GM18867 (cell line): ENCODE results near the gene NRL.

Experiments
- ATAC-seq: cut with Tn5 transposase; IDR thresholded peaks from one replicate; pipeline ENCODE4 v1.9.1; 2021; ENCODE audit warnings: mild to moderate bottlenecking, moderate library complexity; ENCODE audit not compliant: unreplicated experiment

NRL gene

GRCh38 chr14:24068711-24069410 is 45.9 kb downstream of the NRL start:
- ATAC-seq, result no peak

GRCh38 chr14:24067133-24068082 is 47.3 kb downstream of the NRL start:
- no peak for ATAC-seq

DNA sequence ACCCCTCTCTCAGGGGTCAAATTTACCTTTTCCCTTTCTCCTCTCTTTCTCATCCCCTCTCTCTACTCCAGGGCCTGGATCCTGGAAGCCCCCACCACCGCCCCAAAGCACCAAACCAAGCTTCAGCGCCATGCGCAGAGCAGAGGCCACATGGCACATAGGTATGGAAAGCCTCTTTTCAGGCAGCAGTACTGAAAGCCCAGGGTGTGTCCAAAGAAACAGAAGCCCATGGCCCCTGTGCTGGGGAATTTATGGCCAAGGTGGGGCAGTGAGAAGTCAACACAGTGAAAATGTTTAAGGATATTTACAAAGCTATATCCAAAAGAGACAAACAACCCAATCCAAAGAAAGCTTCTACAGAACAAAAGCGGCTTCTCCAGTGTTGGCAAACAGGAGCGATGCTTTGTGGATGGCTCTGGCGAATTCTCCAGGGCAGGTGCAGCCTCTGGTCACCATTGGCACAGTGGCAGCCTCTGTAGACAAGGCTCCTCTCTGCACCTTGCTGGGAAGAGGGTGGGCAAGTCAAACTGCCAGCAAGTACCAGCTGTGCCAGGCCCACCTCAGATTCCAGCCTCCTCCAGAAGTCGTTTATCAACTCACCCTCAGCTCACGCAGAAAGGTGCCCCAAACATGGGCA is 48.1 kb downstream of the NRL start:
- ATAC-seq, result no peak

- no peak for ATAC-seq
Measured at GRCh38 chr14:24065408-24065807, 49.3 kb downstream of the NRL start.

GRCh38 chr14:24064856-24065255 is 49.9 kb downstream of the NRL start:
- no peak for ATAC-seq

- no peak for ATAC-seq
Measured at GRCh38 chr14:24064091-24064795, 50.5 kb downstream of the NRL start.

DNA sequence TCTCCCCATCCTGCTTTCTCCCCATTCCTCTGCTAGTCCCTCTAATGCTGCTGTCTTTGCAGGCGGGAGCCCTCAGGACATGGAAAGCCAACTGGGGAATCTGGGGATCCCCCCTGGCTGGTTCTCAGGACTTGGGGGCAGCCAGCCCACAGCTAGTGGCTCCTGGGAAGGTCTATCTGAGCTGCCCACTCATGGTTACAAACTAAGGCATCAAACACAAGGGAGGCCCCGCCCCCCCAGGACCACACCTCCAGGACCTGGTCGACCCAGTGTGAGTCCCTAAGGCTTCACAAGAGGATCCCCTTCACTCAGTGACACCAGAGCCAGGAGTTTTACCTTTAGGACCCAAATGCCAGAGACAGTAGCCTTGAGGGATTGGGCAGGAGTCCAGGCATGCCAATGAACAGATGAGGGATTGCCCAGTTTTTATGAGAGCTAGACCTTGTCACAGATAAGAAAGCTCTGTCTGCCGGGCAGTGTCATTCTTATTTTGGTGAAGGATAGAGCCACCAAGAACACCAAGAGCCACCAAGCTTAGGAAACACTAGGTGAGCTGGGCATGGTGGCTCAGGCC is 51.4 kb downstream of the NRL start:
- no peak for ATAC-seq

- no peak for ATAC-seq
Measured at GRCh38 chr14:24062216-24062980, 52.4 kb downstream of the NRL start.

- no peak for ATAC-seq
Measured at GRCh38 chr14:24060984-24061913, 53.5 kb downstream of the NRL start.

DNA sequence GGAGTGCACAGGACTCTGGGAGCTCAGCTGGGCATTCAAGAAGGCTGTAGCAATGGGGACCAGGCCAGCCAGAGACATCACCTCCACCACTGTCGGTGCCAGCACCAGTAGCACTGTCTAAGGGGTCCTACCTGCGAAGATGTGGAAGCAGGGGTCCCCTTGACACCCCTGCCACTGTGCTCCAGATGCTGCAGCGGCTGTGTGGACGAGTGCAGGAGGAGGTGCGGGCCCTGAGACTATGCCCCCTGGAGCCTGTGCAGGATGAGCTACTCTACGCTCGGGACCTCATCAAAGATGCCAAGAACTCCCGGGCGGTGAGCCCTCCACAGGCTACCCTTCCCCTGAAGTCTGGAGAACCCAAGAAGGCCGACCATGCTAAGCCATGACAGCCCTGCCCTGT is 54.3 kb downstream of the NRL start:
- ATAC-seq, result no peak

DNA sequence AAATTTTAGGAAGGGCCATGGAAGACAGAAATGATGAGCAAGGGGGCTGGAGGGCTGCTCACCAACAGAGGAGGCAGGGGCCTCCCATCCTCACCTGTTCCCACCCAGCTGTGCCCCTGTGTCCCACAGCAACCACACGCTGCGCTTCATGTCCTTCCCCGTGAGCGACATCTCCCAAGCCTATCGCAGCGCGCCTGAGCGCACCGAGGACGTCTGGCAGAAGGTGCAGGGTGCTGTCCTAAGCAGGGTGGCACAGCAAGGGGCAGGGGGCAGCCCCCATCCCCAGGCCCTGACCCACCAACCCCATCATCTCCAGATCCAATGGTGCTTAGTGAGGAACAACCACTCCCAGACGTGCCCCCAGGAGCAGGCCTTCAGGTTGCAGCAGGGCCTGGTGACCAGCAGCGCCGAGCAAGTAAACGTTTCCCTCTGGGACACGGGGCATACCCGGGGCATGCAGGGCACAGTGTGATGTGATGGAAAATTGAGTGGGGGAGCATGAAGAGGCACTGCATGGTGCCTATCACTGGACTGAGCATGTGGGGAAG is 54.8 kb downstream of the NRL start:
- ATAC-seq, result no peak

GRCh38 chr14:24058951-24059475 is 55.7 kb downstream of the NRL start:
- no peak for ATAC-seq

GRCh38 chr14:24058260-24058950 is 56.3 kb downstream of the NRL start:
- ATAC-seq, result no peak

- ATAC-seq, result no peak
Measured at GRCh38 chr14:24057867-24058259, 56.9 kb downstream of the NRL start.

DNA sequence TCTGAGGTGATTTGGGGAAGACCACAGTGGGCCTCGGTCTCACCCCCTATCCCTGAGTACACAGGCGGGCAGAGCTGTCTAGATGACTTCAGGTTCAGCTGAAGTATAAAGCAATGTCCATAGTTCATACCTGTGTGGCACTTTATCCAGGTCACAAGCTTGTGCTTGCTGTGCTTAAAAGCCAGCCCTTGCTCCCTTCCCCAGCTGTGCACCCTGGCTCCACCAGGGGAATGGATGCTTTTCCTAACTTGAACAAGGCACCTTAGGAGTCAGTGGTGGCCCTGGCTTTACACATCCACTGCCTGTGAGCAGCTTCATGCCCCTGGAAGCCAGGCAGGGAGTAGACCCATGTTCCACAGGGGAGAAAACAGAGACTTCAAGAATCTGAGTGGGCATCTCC is 57.5 kb downstream of the NRL start:
- ATAC-seq, result no peak

DNA sequence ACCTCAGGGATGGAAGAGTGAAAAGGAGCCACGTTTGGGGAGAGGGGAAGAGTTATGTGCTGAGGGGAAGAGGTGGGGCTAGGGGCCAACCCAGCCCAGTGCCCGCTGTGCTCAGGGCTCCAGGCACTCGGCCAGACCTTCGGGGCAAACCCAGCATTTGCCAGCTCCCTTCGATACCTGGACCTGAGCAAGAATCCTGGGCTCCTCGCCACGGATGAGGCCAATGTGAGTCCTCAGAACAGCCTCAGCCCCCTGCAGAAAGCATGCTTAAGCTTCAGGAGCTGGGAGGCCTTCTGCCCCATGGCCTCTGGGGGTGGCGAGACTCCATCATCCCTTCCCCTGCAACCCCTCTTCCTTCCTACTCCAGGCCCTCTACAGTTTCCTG is 58.0 kb downstream of the NRL start:
- no peak for ATAC-seq

DNA sequence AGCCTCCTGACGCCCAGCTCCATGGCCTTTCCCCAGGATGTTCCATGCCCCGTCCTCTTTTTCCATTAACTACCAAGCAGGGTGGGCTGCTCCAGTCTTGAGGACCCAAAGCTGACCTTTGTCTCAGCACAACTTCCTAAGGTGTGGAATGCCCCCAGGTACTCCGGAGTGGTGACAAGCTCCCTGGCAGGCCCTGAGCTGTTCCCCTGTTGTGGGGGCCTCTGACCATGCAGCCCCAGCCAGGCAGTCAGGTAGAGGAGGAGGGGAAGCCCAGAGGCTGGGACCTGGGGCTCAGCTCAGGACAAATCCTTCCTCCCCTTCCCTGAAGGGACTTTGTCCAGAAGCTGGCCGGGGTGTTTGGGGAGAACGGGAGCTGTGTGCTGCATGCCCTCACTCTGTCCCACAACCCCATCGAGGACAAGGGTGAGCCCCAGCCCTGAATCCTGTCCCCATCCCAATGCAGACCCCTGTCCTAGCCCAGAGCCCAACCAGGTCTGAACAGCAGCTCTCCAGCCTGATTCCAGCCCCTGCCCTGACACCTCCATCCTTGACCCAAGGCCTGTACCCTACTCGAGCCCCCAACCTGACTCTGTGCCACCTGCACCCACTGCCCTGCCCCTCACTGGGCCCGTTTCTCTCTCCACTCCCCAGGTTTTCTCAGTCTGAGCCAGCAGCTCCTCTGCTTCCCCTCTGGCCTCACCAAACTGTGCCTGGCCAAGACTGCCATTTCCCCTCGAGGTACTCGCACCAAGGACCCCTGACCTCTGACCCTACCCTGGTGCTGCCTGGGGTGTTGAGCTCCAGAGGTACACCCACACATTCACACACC is 58.6 kb downstream of the NRL start:
- ATAC-seq, result no peak
